ENCODE measurements around the gene FAHD2B.
"Not testable (repeated sequence)": the region's sequence is repeated elsewhere in the genome, so short reads cannot be mapped to it uniquely, and the experiment has no call there.

DNA sequence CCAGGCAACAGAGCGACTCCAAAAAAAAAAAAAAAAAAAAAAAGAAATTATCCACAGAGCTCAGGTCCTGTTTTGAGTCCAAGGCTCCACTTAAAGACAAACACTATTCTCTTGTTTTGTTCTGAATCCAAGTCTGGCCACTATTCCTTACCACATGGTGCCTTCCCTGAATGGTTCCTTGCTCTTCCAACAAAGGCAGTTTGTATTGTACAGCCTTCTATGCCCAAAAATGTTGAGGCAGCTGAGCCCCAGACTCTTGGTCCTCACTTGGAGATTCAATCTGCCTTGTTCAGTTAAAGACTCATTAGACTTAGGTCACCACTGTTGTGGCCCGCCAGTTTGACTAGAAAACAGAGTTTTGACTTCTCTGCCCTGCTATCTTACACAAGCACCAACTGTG is 1.7 kb downstream of the FAHD2B start:
- TF ChIP-seq, protein P1, sequence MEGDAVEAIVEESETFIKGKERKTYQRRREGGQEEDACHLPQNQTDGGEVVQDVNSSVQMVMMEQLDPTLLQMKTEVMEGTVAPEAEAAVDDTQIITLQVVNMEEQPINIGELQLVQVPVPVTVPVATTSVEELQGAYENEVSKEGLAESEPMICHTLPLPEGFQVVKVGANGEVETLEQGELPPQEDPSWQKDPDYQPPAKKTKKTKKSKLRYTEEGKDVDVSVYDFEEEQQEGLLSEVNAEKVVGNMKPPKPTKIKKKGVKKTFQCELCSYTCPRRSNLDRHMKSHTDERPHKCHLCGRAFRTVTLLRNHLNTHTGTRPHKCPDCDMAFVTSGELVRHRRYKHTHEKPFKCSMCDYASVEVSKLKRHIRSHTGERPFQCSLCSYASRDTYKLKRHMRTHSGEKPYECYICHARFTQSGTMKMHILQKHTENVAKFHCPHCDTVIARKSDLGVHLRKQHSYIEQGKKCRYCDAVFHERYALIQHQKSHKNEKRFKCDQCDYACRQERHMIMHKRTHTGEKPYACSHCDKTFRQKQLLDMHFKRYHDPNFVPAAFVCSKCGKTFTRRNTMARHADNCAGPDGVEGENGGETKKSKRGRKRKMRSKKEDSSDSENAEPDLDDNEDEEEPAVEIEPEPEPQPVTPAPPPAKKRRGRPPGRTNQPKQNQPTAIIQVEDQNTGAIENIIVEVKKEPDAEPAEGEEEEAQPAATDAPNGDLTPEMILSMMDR (IDR thresholded peaks at IDR 0.05): not testable (repeated sequence)
- not testable (repeated sequence) for TF ChIP-seq POLR2A (IDR thresholded peaks at IDR 0.05)
